Measurements from ENCODE around the gene ERP44. TPM values are rescaled to one million over a fixed set of nuclear protein-coding genes. Genes with fewer than 3 reads are reported as not detected.

ERP44 gene
- total and polyA plus RNA-seq, 2 experiments from 2014 or later: 40.6 to 52.1 TPM

DNA sequence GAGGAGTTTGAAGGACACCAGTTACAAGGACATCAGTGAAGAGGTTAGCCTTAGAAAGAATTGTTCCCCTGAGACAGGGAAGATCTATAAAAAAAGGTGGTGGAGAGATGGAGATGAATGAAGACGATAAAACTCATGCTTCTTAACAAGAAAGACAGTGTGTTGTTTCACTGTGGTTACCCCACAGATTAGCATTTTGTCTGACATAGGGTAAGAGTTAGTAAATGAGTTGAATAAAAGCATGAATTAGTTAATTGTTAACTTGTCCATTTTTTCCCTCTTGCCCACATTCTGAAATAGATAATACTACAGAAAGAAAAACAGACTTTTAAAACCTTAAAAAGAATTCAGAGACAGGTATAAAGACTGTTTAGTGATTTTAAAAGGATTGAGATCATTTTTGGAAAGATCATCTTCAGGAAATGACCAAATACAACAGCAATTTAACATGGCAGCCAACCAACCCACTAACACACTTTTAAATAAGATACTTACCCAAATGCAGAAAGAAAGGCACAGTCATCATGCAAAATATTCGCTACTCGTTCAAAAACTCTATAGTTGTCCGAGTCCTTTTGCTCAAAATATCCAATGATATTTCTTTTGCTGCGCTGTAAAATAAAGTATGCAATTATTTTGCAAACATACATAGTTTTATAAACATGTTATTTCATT, 78.5 kb downstream of the ERP44 start:
- no peak for DNase-seq (ENCODE audit: low spot score)
- H3K79me2 ChIP-seq: no peaks in the 10 kb centered on the region
- TF ChIP-seq, protein P1, sequence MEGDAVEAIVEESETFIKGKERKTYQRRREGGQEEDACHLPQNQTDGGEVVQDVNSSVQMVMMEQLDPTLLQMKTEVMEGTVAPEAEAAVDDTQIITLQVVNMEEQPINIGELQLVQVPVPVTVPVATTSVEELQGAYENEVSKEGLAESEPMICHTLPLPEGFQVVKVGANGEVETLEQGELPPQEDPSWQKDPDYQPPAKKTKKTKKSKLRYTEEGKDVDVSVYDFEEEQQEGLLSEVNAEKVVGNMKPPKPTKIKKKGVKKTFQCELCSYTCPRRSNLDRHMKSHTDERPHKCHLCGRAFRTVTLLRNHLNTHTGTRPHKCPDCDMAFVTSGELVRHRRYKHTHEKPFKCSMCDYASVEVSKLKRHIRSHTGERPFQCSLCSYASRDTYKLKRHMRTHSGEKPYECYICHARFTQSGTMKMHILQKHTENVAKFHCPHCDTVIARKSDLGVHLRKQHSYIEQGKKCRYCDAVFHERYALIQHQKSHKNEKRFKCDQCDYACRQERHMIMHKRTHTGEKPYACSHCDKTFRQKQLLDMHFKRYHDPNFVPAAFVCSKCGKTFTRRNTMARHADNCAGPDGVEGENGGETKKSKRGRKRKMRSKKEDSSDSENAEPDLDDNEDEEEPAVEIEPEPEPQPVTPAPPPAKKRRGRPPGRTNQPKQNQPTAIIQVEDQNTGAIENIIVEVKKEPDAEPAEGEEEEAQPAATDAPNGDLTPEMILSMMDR (IDR thresholded peaks at IDR 0.05; ENCODE audit: poor library complexity): no peak
- TF ChIP-seq EZH2 (IDR thresholded peaks at IDR 0.05; ENCODE audit: borderline replicate concordance): no peak
- no peak for TF ChIP-seq EZH2phosphoT487 (IDR thresholded peaks at IDR 0.05; ENCODE audit: low read depth, severe bottlenecking, unreplicated experiment)

DNA sequence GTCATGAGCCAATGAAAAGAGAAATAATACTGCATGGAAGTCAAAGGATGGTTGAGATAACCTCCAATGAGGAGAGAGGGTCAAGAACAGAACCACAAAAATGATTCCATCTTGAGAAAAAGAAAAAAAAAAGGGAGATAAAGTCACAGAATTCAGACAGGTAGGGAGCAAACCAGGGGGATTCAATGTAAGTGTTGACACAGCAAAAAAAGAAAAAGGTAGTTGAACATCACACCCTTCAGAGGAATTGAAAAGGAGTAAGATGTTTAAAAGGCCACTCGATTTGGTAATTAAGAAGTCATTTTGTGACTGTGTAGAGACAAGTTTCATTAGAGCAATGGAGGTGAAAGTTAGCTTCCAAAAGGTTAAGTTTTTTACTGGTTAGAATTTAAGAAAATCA, 79.3 kb downstream of the ERP44 start:
- Histone ChIP-seq H3K27ac (no peak overlapping the region), H3K4me2 (no peak overlapping the region), H2AFZ (no peak overlapping the region), H3K27me3 (no peaks in the 10 kb centered on the region), H3K4me1 (ENCODE audit: insufficient read depth) (no peaks in the 10 kb centered on the region), H3K36me3 (replicated peaks; ENCODE audit: insufficient read depth, low read depth) (no peaks in the 10 kb centered on the region), H3K4me3 (no peak overlapping the region), H3K9me2 (replicated peaks; ENCODE audit: insufficient read depth) (no peaks in the 10 kb centered on the region), H3K79me2 (no peaks in the 10 kb centered on the region), H3K9me3 (ENCODE audit: low read depth) (no peaks in the 10 kb centered on the region), H4K20me1 (ENCODE audit: insufficient read depth, poor library complexity, severe bottlenecking) (no peaks in the 10 kb centered on the region)
- WGBS (ENCODE audit: low lambda C conversion rate, missing lambda C conversion rate): 97% methylated on average over 1 of the region's 1 CpG
- no peak for DNase-seq (ENCODE audit: low spot score)
- TF ChIP-seq, protein P1 (IDR thresholded peaks at IDR 0.05; ENCODE audit: poor library complexity): no peak
- TF ChIP-seq EZH2 (IDR thresholded peaks at IDR 0.05; ENCODE audit: borderline replicate concordance) (no peak), EZH2phosphoT487 (IDR thresholded peaks at IDR 0.05; ENCODE audit: low read depth, severe bottlenecking, unreplicated experiment) (no peak)

More for the DNA sequence above, 78.5 kb downstream of the ERP44 start:
- H3K4me3 ChIP-seq: no peak overlapping the region
- H3K9me2 ChIP-seq (replicated peaks; ENCODE audit: insufficient read depth): no peaks in the 10 kb centered on the region
- H3K27me3 ChIP-seq: no peaks in the 10 kb centered on the region
- no peak overlapping the region for H3K4me2 ChIP-seq
- H4K20me1 ChIP-seq (ENCODE audit: insufficient read depth, poor library complexity, severe bottlenecking): no peaks in the 10 kb centered on the region
- H3K9me3 ChIP-seq (ENCODE audit: low read depth): no peaks in the 10 kb centered on the region
- H3K27ac ChIP-seq: no peak overlapping the region
- H3K4me1 ChIP-seq (ENCODE audit: insufficient read depth): no peaks in the 10 kb centered on the region
- 97% methylated on average over 5 of the region's 5 CpGs for WGBS (ENCODE audit: low lambda C conversion rate, missing lambda C conversion rate)
- no peak overlapping the region for H2AFZ ChIP-seq
- no peaks in the 10 kb centered on the region for H3K36me3 ChIP-seq (replicated peaks; ENCODE audit: insufficient read depth, low read depth)

DNA sequence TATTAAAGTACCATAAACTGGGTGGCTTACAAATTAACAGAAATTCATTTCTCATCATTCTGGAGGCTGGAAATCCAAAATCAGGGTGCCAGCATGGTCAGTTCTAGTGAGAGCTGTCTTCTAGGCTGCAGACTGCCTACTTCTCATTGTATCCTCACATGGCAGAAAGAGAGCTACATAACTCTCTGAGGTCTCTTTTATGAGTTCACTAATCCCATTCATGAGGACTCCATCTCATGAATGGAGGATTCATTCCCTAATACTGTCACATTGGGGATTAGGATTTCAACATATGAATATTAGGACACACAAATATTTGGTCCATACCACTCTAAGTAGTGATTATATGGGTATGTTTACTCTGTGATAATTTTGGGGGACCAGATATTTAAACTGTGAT, 84.0 kb downstream of the ERP44 start:
- H2AFZ ChIP-seq: no peak overlapping the region
- H3K9me3 ChIP-seq (ENCODE audit: low read depth): no peaks in the 10 kb centered on the region
- H3K4me2 ChIP-seq: no peak overlapping the region
- H3K4me3 ChIP-seq: no peak overlapping the region
- no peaks in the 10 kb centered on the region for H3K27me3 ChIP-seq
- DNase-seq (ENCODE audit: low spot score): no peak
- H3K4me1 ChIP-seq (ENCODE audit: insufficient read depth): no peaks in the 10 kb centered on the region
- H3K79me2 ChIP-seq: no peaks in the 10 kb centered on the region
- H4K20me1 ChIP-seq (ENCODE audit: insufficient read depth, poor library complexity, severe bottlenecking): no peaks in the 10 kb centered on the region
- no peaks in the 10 kb centered on the region for H3K9me2 ChIP-seq (replicated peaks; ENCODE audit: insufficient read depth)
- TF ChIP-seq EZH2phosphoT487 (IDR thresholded peaks at IDR 0.05; ENCODE audit: low read depth, severe bottlenecking, unreplicated experiment) (no peak), EZH2 (IDR thresholded peaks at IDR 0.05; ENCODE audit: borderline replicate concordance) (no peak)
- TF ChIP-seq, protein P1 (IDR thresholded peaks at IDR 0.05; ENCODE audit: poor library complexity): no peak
- no peak overlapping the region for H3K27ac ChIP-seq
- H3K36me3 ChIP-seq (replicated peaks; ENCODE audit: insufficient read depth, low read depth): no peaks in the 10 kb centered on the region

All from hepatocyte (in vitro differentiated cells).